Activated CD8-positive, alpha-beta memory T cell treated with anti-CD3 and anti-CD28 coated beads, Interleukin-2, amount 50 U/mL, for 4 hours (primary cell): Measurements from ENCODE around the gene ZNF511.

Source experiments
- DNase-seq: peaks from one replicate; pipeline ENCODE4 v3.0.0-alpha.2; 2020

Gene ZNF511

GRCh38 chr10:133336577-133337369 is 28.1 kb downstream of the ZNF511 start, which contains the start of gene CALY:
Gene CALY, minus strand, starts transcription at chr10:133336896. Its CDS starts 7,907 bp downstream, at chr10:133328989.
- peak; percentile 74 for DNase-seq

- no peak for DNase-seq
Measured at GRCh38 chr10:133337370-133337725, 28.6 kb downstream of the ZNF511 start.

GRCh38 chr10:133338080-133339071 is 29.7 kb downstream of the ZNF511 start:
- no peak for DNase-seq

GRCh38 chr10:133339708-133340380 is 31.1 kb downstream of the ZNF511 start:
- no peak for DNase-seq

GRCh38 chr10:133341983-133342382 is 33.3 kb downstream of the ZNF511 start:
- no peak for DNase-seq

- no peak for DNase-seq
Measured at GRCh38 chr10:133342942-133343341, 34.2 kb downstream of the ZNF511 start.

GRCh38 chr10:133343558-133343957 is 34.8 kb downstream of the ZNF511 start:
- no peak for DNase-seq

- no peak for DNase-seq
Measured at GRCh38 chr10:133344236-133344635, 35.5 kb downstream of the ZNF511 start.

GRCh38 chr10:133346413-133346812 is 37.7 kb downstream of the ZNF511 start:
- no peak for DNase-seq

- no peak for DNase-seq
Measured at GRCh38 chr10:133347710-133348517, 39.2 kb downstream of the ZNF511 start.

GRCh38 chr10:133349160-133349568 is 40.5 kb downstream of the ZNF511 start:
- DNase-seq = no peak

- no peak for DNase-seq
Measured at GRCh38 chr10:133349577-133350011, 40.9 kb downstream of the ZNF511 start.

- DNase-seq = no peak
Measured at GRCh38 chr10:133350283-133350949, 41.7 kb downstream of the ZNF511 start.

GRCh38 chr10:133350950-133351329 is 42.2 kb downstream of the ZNF511 start:
- no peak for DNase-seq

GRCh38 chr10:133351408-133352318 is 42.9 kb downstream of the ZNF511 start:
- no peak for DNase-seq

- no peak for DNase-seq
Measured at GRCh38 chr10:133353202-133353959, 44.7 kb downstream of the ZNF511 start.

GRCh38 chr10:133353988-133354605 is 45.4 kb downstream of the ZNF511 start:
- no peak for DNase-seq

- DNase-seq = no peak
Measured at GRCh38 chr10:133354672-133355240, 46.0 kb downstream of the ZNF511 start.

GRCh38 chr10:133355266-133355665 is 46.6 kb downstream of the ZNF511 start:
- DNase-seq = no peak
